ENCODE results near the gene KYNU.

Gene KYNU

DNA sequence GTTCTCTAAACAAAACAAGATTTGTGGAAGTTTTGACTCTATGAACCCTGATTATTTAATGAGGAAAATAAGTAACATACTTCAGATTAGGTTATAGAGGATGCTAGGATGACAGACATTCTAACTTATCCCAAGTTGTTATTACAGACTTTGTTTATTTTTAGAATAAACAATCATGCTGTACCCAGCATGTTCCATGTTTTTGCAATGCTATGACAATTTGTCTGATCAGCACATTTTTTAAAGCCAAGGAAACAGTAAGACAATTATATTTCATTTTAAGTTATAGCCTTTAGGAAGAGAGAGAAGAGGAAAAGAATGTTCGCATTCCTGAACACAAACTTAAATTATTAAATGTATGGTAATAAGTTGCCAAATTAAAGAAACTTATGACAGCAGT is 119.8 kb downstream of the KYNU start:
- ChIA-PET CTCF (interaction anchor here (0.7 kb wide), 1 partner anchor 401 kb away, joined by 3 read pairs; no protein-coding TSS in a partner anchor), POLR2A (ENCODE audit: low non-redundant PET) (no interaction called here)
- no peak overlapping the region for H3K27ac ChIP-seq
- DNase-seq (ENCODE audit: low spot score): no peak
- TF ChIP-seq, protein P1, sequence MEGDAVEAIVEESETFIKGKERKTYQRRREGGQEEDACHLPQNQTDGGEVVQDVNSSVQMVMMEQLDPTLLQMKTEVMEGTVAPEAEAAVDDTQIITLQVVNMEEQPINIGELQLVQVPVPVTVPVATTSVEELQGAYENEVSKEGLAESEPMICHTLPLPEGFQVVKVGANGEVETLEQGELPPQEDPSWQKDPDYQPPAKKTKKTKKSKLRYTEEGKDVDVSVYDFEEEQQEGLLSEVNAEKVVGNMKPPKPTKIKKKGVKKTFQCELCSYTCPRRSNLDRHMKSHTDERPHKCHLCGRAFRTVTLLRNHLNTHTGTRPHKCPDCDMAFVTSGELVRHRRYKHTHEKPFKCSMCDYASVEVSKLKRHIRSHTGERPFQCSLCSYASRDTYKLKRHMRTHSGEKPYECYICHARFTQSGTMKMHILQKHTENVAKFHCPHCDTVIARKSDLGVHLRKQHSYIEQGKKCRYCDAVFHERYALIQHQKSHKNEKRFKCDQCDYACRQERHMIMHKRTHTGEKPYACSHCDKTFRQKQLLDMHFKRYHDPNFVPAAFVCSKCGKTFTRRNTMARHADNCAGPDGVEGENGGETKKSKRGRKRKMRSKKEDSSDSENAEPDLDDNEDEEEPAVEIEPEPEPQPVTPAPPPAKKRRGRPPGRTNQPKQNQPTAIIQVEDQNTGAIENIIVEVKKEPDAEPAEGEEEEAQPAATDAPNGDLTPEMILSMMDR (conservative IDR thresholded peaks at IDR 0.05; ENCODE audit: low read depth): no peak

DNA sequence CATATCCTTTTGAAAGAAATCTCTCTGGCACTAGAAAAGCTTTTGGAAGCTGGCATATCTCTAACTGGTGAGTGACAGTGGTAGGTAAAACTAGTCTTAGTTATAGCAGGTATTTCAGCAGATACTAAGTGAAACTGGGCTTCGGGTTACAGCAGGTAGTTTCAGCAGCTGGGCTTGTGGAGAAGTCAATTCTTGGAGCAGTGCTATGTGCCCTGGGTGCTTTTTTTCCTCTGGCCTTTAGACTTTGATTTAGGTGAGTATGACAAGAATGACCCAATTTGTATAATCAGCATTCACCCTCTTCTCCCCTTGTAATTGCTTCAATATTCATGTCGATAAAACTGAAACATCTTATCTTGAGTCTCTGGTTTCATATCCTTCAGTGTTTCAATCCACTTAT is 123.1 kb downstream of the KYNU start:
- TF ChIP-seq, protein P1 (conservative IDR thresholded peaks at IDR 0.05; ENCODE audit: low read depth): no peak
- ChIA-PET CTCF (no interaction called here), POLR2A (ENCODE audit: low non-redundant PET) (no interaction called here)
- no peak overlapping the region for H3K27ac ChIP-seq
- no peak for DNase-seq (ENCODE audit: low spot score)

DNA sequence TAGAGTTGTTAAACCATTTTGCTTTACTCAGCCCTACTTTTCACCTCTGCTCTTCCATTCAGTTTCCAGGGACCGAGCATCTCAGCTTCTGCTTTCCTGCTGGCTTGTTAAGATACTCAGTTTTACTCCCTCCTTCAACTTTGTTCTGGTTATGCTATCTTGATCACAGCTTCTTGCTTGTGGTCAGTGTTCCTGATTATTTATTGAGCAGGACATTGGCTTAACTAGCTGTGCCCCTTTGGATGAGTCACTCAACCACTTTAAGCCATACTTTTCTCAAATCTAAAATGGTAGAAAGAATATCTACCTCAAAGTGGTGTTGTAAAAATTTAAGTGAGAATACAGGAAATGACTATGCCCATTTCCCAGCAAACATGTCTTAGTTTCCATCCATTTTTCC is 124.0 kb downstream of the KYNU start:
- no peak for DNase-seq (ENCODE audit: low spot score)
- ChIA-PET CTCF (no interaction called here), POLR2A (ENCODE audit: low non-redundant PET) (no interaction called here)
- TF ChIP-seq, protein P1 (conservative IDR thresholded peaks at IDR 0.05; ENCODE audit: low read depth): no peak
- no peak overlapping the region for H3K27ac ChIP-seq

DNA sequence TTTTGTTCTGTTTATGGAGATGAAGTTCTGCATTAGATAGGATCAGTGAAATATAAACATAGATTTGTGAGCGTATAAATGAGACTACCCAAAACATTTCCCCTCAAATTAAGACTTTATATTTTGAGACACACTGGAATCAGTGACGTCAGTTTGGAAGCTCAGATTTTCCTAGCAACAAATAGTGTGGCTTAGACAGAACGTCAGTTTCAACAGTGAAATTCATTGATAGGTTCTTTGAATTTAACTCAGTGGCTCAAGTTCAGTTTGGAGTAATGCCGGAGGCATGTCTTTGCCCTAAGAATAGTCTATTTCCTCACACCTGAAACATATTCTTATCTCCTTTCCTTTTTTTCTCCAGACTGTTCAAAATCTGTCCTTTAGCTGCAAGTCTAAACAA is 138.2 kb downstream of the KYNU start:
- TF ChIP-seq, protein P1 (conservative IDR thresholded peaks at IDR 0.05; ENCODE audit: low read depth): no peak
- no peak overlapping the region for H3K27ac ChIP-seq
- ChIA-PET POLR2A (ENCODE audit: low non-redundant PET) (no interaction called here), CTCF (no interaction called here)
- no peak for DNase-seq (ENCODE audit: low spot score)

DNA sequence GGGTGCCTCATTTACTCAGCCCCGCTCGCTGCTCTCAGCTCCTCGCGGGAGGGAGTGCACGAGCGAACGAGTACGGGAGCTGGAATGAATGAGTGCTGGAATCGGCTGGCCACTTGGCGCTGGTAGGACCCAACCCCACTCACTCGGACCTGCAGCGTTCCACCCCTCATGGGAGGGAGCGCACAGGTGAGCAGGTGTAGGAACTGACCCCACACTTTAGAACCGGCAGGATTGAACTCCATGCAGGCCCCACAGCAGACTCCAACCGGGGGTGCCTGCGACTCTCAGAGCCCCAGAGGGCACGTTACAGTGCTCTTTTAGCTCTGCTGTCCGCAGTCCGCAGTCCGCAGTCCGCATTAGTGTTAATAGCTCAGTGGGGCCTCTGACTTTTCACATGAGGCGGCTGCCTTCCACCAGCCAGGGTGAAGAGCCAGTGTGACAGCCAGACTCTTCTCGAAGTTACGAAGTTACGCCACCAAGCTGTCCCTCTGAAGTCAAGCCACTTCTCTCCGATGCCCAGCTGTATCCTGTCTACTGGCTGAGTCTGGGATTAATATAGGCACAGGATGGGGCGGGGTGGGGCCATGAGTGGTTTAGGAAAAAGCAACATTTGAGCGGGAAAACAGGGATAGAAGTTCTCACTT is 149.1 kb downstream of the KYNU start:
- TF ChIP-seq, protein P1 (conservative IDR thresholded peaks at IDR 0.05; ENCODE audit: low read depth): no peak
- DNase-seq (ENCODE audit: low spot score): no peak
- ChIA-PET POLR2A (ENCODE audit: low non-redundant PET) (no interaction called here), CTCF (no interaction called here)
- no peak overlapping the region for H3K27ac ChIP-seq

DNA sequence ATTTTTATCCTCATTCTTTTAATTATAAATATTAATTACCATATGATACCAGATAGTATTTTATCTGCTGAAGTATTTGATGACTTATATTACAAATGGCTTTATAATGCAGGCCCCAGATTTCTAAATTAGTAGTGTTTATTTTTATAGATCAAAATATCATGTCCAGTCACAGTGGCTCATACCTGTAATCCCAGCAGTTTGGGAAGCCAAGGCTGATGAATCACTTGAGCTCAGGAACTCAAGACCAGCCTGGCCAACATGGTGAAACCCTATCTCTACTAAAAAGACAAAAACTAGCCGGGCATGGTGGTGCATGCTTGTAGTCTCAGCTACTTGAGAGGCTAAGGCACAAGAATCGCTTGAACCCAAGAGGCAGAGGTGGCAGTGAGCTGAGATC is 151.7 kb downstream of the KYNU start:
- TF ChIP-seq, protein P1 (conservative IDR thresholded peaks at IDR 0.05; ENCODE audit: low read depth): no peak
- no peak overlapping the region for H3K27ac ChIP-seq
- ChIA-PET CTCF (no interaction called here), POLR2A (ENCODE audit: low non-redundant PET) (no interaction called here)
- no peak for DNase-seq (ENCODE audit: low spot score)

Measured in RWPE1 (cell line).